ENCODE data around the gene NME2. TPM values are rescaled to one million over a fixed set of nuclear protein-coding genes. Genes with fewer than 3 reads are reported as not detected.
"Not testable (repeated sequence)": the region's sequence is repeated elsewhere in the genome, so short reads cannot be mapped to it uniquely, and the experiment has no call there.

The NME2 gene
- total and polyA plus RNA-seq, 4 donors: 90.2 to 777 (median 658) TPM

DNA sequence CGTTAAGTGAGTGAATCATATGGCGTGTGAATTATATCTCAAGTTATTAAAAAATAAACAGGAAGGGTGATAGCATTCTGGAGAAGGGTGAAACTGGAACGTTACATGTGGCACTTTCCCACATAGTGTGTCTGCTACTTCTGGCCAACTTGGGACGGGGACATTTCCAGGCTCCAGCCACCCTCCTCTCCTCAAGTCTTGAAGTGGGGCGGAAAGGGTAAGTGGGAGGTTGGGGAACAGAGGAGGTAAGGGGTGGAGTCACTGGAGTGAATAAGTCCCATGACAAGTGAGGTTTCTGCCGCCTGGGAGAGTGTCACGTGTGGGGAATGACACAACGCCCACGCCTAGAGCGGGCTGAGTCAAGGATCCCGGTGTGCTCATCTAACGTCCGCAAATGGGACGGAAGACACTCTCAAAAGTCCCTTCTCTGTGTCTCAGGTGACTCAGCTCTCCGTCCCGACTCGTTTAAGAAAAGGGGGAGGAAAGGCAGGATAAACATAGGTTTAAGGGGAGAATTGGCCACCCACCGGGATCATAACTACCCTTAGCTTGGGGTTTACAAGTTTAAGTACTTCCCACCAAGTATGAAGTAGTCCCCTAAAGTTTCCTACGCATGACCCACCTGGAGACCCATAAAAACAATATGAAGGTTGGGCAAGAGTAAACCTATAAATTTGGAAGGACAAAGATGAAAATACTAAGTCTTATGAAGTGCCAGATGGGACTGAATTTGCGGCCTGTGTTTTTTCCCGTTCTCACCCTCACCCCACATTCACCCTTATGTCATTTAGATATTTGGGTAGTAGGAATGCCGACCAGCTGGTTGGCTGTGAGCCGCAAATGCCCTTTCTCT, 44.4 kb upstream of the NME2 start:
- Histone ChIP-seq H3K4me1 (ENCODE audit: control insufficient read depth in 5 of 5, insufficient read depth in 5 of 5, low read length in 5 of 5) (peaks cover 2 to 24% (median 12%) of the 10 kb centered on the region in 5 donors), H3K9ac (ENCODE audit: insufficient read depth in 1 of 2, low read length in 2 of 2) (peak overlapping the region; percentile 70 to 94), H3K36me3 (ENCODE audit: control insufficient read depth in 4 of 4, insufficient read depth in 4 of 4, low read length in 4 of 4) (peaks cover 0 to 3% (median 0%) of the 10 kb centered on the region in 4 donors), H3K9me3 (ENCODE audit: control insufficient read depth in 4 of 4, insufficient read depth in 3 of 4, low read length in 3 of 4) (no peaks in the 10 kb centered on the region), H3K27ac (ENCODE audit: low read depth in 1 of 2, low read length in 1 of 2) (peak overlapping the region; percentile 90 to 97), H3K4me3 (no peak overlapping the region), H3K27me3 (ENCODE audit: control insufficient read depth in 3 of 3, insufficient read depth in 3 of 3, low read length in 2 of 3) (no peaks in the 10 kb centered on the region)
- no peak for TF ChIP-seq CTCF (IDR thresholded peaks at IDR 0.05; ENCODE audit: control extremely low read depth, extremely low read depth)
- DNase-seq (peak; percentile 83 to 91 (median 85)), ATAC-seq (ENCODE audit: insufficient read depth, low FRiP score) (peak; percentile 67)
- 17 to 18% methylated on average over 23 of the region's 23 CpGs for WGBS, 2 donors

DNA sequence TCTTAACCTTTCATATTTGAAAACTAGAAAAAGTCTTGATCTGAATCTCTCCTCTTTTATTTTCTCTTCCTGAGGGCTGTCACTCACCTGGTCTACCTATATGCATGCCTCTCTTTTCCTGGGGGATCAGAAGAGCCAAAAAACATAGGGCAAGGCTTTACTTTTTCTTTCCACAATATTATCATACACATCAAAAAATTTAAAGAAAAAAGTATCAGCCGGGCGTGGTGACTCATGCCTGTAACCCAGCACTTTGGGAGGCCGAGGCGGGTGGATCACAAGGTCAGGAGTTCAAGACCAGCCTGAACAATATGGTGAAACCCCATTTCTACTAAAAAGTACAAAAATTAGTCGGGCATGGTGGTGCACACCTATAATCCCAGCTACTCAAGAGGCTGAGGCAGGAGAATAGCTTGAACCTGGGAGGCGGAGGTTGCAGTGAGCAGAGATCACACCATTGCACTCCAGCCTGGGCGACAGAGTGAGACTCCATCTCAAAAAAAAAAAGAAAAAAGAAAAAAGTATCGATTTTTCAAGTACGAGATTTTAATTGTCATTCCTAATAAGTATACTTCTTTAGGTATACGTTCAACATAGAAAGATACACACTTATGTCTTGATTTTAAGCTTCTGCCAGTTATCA, 43.6 kb upstream of the NME2 start:
- not testable (repeated sequence) for ATAC-seq (ENCODE audit: insufficient read depth, low FRiP score); H3K36me3 ChIP-seq (ENCODE audit: control insufficient read depth in 4 of 4, insufficient read depth in 4 of 4, low read length in 4 of 4); H3K27me3 ChIP-seq (ENCODE audit: control insufficient read depth in 3 of 3, insufficient read depth in 3 of 3, low read length in 2 of 3); H3K9ac ChIP-seq (ENCODE audit: insufficient read depth in 1 of 2, low read length in 2 of 2); H3K9me3 ChIP-seq (ENCODE audit: control insufficient read depth in 4 of 4, insufficient read depth in 3 of 4, low read length in 3 of 4); H3K4me3 ChIP-seq; DNase-seq
- H3K27ac ChIP-seq (ENCODE audit: low read depth in 1 of 2, low read length in 1 of 2): peak overlapping the region; percentile 90 to 97
- whole genome bisulfite sequencing, 2 donors: 84 to 89% methylated on average over 10 of the region's 10 CpGs
- H3K4me1 ChIP-seq (ENCODE audit: control insufficient read depth in 5 of 5, insufficient read depth in 5 of 5, low read length in 5 of 5): peaks cover 0 to 24% (median 12%) of the 10 kb centered on the region in 5 donors

GRCh38 chr17:51124640-51125503, 41.3 kb upstream of the NME2 start:
- H3K9me3 ChIP-seq (ENCODE audit: control insufficient read depth in 4 of 4, insufficient read depth in 3 of 4, low read length in 3 of 4): no peaks in the 10 kb centered on the region
- no peak for DNase-seq
- H3K4me3 ChIP-seq: no peak overlapping the region
- 94% methylated on average over 5 of the region's 5 CpGs for WGBS, 2 donors
- no peaks in the 10 kb centered on the region for H3K27me3 ChIP-seq (ENCODE audit: control insufficient read depth in 3 of 3, insufficient read depth in 3 of 3, low read length in 2 of 3)
- peak overlapping the region in 1 of 2 donors; percentile 31 for H3K27ac ChIP-seq (ENCODE audit: low read depth in 1 of 2, low read length in 1 of 2)
- TF ChIP-seq CTCF (IDR thresholded peaks at IDR 0.05; ENCODE audit: control extremely low read depth, extremely low read depth): no peak
- H3K9ac ChIP-seq (ENCODE audit: insufficient read depth in 1 of 2, low read length in 2 of 2): no peak overlapping the region
- H3K36me3 ChIP-seq (ENCODE audit: control insufficient read depth in 4 of 4, insufficient read depth in 4 of 4, low read length in 4 of 4): peaks cover 0 to 2% (median 0%) of the 10 kb centered on the region in 4 donors
- ATAC-seq (ENCODE audit: insufficient read depth, low FRiP score): no peak
- H3K4me1 ChIP-seq (ENCODE audit: control insufficient read depth in 5 of 5, insufficient read depth in 5 of 5, low read length in 5 of 5): peaks cover 0 to 8% (median 3%) of the 10 kb centered on the region in 5 donors
